Nephron progenitor cell (in vitro differentiated cells): ENCODE results near the gene KIRREL1.
A peak's percentile ranks its signal among the peaks of the same experiment; 100 is the strongest.

Experiments
- DNase-seq: peaks from one replicate; pipeline ENCODE4 v3.0.0; 2021
- H3K27ac Mint-ChIP-seq: 2 replicates; pipeline ENCODE4 v1.8.0; 2021; ENCODE audit warnings: mild to moderate bottlenecking, moderate library complexity, mixed read lengths
- H3K27me3 Mint-ChIP-seq: 2 replicates; pipeline ENCODE4 v1.8.0; 2021; ENCODE audit warnings: mild to moderate bottlenecking, low read depth, mixed read lengths; ENCODE audit not compliant: poor library complexity
- H3K36me3 Mint-ChIP-seq: 2 replicates; pipeline ENCODE4 v1.8.0; 2021; ENCODE audit warnings: low read depth, mixed read lengths
- H3K4me1 Mint-ChIP-seq: 2 replicates; pipeline ENCODE4 v1.8.0; 2021; ENCODE audit warnings: mixed read lengths
- H3K4me3 Mint-ChIP-seq: 2 replicates; pipeline ENCODE4 v1.8.0; 2021; ENCODE audit warnings: mild to moderate bottlenecking, moderate library complexity, mixed read lengths
- H3K9me3 Mint-ChIP-seq: 2 replicates; pipeline ENCODE4 v1.8.0; 2021; ENCODE audit warnings: mild to moderate bottlenecking, moderate library complexity, mixed read lengths
- TF ChIP-seq, protein P1 (sequence below): fragments of 200-600 bp; sonication (generic); IDR thresholded peaks from 2 replicates; pipeline ENCODE4 v1.5.0; 2021; ENCODE audit warnings: antibody characterized with exemption

The KIRREL1 gene

DNA sequence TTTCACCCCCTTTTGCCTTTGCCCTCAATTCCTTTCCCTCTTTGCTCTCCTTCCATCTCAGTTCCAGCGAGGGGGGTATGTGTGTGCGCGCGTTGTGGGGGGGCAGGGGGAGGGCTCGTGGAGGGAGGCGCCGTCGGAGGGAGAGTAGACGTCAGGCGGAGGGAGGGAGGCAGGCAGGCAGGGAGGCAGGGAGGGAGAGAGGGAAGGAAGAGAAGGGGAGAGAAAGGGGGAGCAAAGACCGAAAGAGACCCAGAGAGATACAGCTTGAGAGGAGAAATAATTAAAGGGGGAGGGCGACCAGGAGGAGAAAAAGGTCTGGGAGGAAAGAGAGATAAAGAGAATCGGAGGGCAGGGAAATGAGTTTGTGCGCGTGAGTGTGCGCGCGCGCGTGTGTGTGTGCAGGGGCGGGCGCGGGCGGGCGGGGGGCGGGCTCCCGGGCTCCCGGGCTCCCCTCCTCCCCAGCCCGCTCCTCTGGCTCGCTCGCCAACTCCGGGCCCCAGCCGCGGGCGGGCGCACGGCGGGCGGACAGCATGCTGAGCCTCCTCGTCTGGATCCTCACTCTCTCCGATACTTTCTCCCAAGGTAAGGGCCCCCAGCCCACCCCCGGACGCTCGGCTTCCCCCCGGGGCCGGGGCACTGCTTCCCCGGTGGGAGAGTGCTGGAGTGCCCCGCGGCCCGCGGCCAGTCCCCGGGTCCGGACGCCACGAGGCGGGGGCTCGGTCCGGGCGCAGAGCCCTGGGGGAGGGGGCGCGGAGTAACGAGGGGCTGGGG lies at the start of gene KIRREL1:
Gene KIRREL1 (plus strand): TSS at position 499 of the 771 bp plus-strand sequence. CDS start 32 bp downstream, at position 531.
- Mint-ChIP-seq H3K4me1 (peaks cover 50% of the 10 kb centered on the region), H3K36me3 (no peaks in the 10 kb centered on the region), H3K27ac (peak within 1 kb of the TSS; percentile 92), H3K9me3 (no peaks in the 10 kb centered on the region), H3K27me3 (peaks cover 36% of the 10 kb centered on the region), H3K4me3 (peak within 1 kb of the TSS; percentile 88)
- TF ChIP-seq, protein P1, sequence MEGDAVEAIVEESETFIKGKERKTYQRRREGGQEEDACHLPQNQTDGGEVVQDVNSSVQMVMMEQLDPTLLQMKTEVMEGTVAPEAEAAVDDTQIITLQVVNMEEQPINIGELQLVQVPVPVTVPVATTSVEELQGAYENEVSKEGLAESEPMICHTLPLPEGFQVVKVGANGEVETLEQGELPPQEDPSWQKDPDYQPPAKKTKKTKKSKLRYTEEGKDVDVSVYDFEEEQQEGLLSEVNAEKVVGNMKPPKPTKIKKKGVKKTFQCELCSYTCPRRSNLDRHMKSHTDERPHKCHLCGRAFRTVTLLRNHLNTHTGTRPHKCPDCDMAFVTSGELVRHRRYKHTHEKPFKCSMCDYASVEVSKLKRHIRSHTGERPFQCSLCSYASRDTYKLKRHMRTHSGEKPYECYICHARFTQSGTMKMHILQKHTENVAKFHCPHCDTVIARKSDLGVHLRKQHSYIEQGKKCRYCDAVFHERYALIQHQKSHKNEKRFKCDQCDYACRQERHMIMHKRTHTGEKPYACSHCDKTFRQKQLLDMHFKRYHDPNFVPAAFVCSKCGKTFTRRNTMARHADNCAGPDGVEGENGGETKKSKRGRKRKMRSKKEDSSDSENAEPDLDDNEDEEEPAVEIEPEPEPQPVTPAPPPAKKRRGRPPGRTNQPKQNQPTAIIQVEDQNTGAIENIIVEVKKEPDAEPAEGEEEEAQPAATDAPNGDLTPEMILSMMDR, result no peak
- peak; percentile 67 for DNase-seq

GRCh38 chr1:157944663-157945280 lies 48.7 kb upstream of the KIRREL1 start:
- no peaks in the 10 kb centered on the region for H3K36me3 Mint-ChIP-seq
- H3K27ac Mint-ChIP-seq, result no peak overlapping the region
- peaks cover 11% of the 10 kb centered on the region for H3K27me3 Mint-ChIP-seq
- no peak overlapping the region for H3K4me3 Mint-ChIP-seq
- DNase-seq, result no peak
- TF ChIP-seq, protein P1, result no peak
- no peaks in the 10 kb centered on the region for H3K9me3 Mint-ChIP-seq
- no peaks in the 10 kb centered on the region for H3K4me1 Mint-ChIP-seq

- Mint-ChIP-seq H3K36me3 (no peaks in the 10 kb centered on the region), H3K27ac (no peak overlapping the region), H3K4me3 (no peak overlapping the region), H3K9me3 (no peaks in the 10 kb centered on the region), H3K4me1 (peaks cover 9% of the 10 kb centered on the region), H3K27me3 (peaks cover 29% of the 10 kb centered on the region)
- TF ChIP-seq, protein P1, result peak; percentile 54
- DNase-seq, result peak; percentile 34
Observed at GRCh38 chr1:157948312-157949073, 45.0 kb upstream of the KIRREL1 start.

DNA sequence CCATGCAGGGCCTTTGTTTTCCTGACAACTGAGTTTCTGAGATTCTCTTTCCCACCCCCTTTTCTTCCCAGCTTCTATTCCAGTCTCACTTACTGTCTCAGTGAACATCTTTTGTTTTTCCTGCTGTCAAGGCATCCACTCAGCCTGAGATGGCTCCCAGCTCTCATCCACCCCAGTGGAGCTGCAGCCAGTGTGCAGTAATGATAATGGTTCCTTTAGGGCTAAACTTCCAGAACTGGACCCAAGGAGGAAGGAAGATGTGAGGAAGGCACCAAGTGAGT lies 44.4 kb upstream of the KIRREL1 start:
- H3K4me1 Mint-ChIP-seq, result peaks cover 9% of the 10 kb centered on the region
- H3K4me3 Mint-ChIP-seq, result no peak overlapping the region
- H3K36me3 Mint-ChIP-seq, result no peaks in the 10 kb centered on the region
- H3K27me3 Mint-ChIP-seq, result peaks cover 30% of the 10 kb centered on the region
- TF ChIP-seq, protein P1, result no peak
- no peak overlapping the region for H3K27ac Mint-ChIP-seq
- no peak for DNase-seq
- no peaks in the 10 kb centered on the region for H3K9me3 Mint-ChIP-seq

GRCh38 chr1:157951230-157951629 lies 42.2 kb upstream of the KIRREL1 start:
- Mint-ChIP-seq H3K4me1 (peaks cover 9% of the 10 kb centered on the region), H3K4me3 (no peak overlapping the region), H3K27me3 (peaks cover 41% of the 10 kb centered on the region), H3K9me3 (no peaks in the 10 kb centered on the region), H3K27ac (no peak overlapping the region), H3K36me3 (no peaks in the 10 kb centered on the region)
- no peak for DNase-seq
- TF ChIP-seq, protein P1, result no peak
